ENCODE results near the gene HACD3.
"Not testable (repeated sequence)": the region's sequence is repeated elsewhere in the genome, so short reads cannot be mapped to it uniquely, and the experiment has no call there.

HACD3 gene

DNA sequence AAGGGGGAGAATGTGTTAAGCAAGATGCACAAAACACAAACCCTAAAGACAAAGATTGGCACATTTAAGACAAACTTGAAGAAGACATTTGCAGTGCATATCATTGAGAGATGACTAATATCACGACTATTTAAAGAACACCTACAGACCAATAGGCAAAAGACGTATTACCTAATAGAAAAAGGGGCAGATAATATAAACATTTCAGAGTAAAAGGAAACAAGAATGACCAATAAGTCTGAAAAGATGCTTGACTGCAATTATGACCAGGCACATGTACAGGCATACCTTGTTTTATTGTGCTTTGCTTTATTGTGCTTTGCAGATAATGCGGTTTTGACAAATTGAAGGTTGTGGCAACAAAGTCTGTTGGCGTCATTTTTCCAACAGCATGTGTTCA, 4.9 kb downstream of the HACD3 start:
- Histone ChIP-seq H3K4me3 (no peak overlapping the region), H3K4me2 (no peak overlapping the region), H3K27ac (no peak overlapping the region), H3K9me3 (replicated peaks in 1 of 11) (peaks cover 0 to 15% (median 0%) of the 10 kb centered on the region in 11 experiments; a peak in 4 of 22 replicates), H3K27me3 (no peaks in the 10 kb centered on the region), H4K20me1 (peaks cover 13 to 90% (median 80%) of the 10 kb centered on the region in 11 experiments; a peak in 19 of 22 replicates), H3K36me3 (peaks cover 3 to 63% (median 46%) of the 10 kb centered on the region in 11 experiments; a peak in 20 of 22 replicates), H3K4me1 (peaks cover 15 to 27% (median 23%) of the 10 kb centered on the region in 10 experiments), H3K9ac (no peak overlapping the region)
- no peak for TF ChIP-seq Cebpa-rat (IDR thresholded peaks at IDR 0.05)

- Histone ChIP-seq H3K4me3 (no peak overlapping the region), H3K27ac (no peak overlapping the region), H3K36me3 (peaks cover 3 to 57% (median 37%) of the 10 kb centered on the region in 11 experiments; a peak in 20 of 22 replicates), H3K9ac (no peak overlapping the region), H4K20me1 (peaks cover 3 to 100% (median 88%) of the 10 kb centered on the region in 11 experiments; a peak in 18 of 22 replicates), H3K4me1 (no peaks in the 10 kb centered on the region), H3K4me2 (no peak overlapping the region), H3K27me3 (no peaks in the 10 kb centered on the region), H3K9me3 (replicated peaks in 1 of 11) (peaks cover 0 to 15% (median 0%) of the 10 kb centered on the region in 11 experiments; a peak in 4 of 22 replicates)
- no peak for TF ChIP-seq Cebpa-rat (IDR thresholded peaks at IDR 0.05)
Measured at GRCh38 chr15:65540314-65540713, 10.1 kb downstream of the HACD3 start.

GRCh38 chr15:65541231-65541820, 11.1 kb downstream of the HACD3 start:
- Histone ChIP-seq H3K27ac (no peak overlapping the region), H3K4me1 (no peaks in the 10 kb centered on the region), H3K27me3 (no peaks in the 10 kb centered on the region), H3K9ac (no peak overlapping the region), H4K20me1 (peaks cover 0 to 100% (median 88%) of the 10 kb centered on the region in 11 experiments; a peak in 17 of 22 replicates), H3K9me3 (replicated peaks in 1 of 11) (peaks cover 0 to 13% (median 0%) of the 10 kb centered on the region in 11 experiments; a peak in 4 of 22 replicates), H3K4me3 (no peak overlapping the region), H3K4me2 (no peak overlapping the region), H3K36me3 (peaks cover 0 to 47% (median 28%) of the 10 kb centered on the region in 11 experiments; a peak in 19 of 22 replicates)
- no peak for TF ChIP-seq Cebpa-rat (IDR thresholded peaks at IDR 0.05)

DNA sequence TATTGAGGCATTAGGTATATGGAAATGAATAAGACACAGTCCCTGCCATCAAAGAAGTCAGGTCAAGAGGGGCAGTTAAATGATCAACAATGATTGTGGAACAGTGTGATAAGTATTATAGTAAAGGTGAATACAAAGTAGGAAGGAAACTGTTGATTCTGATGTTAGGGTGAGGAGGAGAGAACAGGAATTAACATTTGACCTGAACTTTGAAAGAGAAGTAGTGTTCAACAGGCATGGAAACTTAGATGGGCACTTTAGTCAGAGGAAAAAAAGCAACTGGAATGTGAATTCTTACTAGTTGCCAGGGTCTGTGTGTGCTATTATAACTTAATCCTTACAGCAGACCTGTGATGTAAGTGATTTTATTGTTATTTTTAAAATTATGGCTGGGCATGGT, 17.6 kb downstream of the HACD3 start:
- Histone ChIP-seq H3K4me2 (no peak overlapping the region), H3K36me3 (peaks cover 9 to 39% (median 19%) of the 10 kb centered on the region in 11 experiments; a peak in 19 of 22 replicates), H3K27me3 (no peaks in the 10 kb centered on the region), H3K27ac (no peak overlapping the region), H3K4me1 (peaks cover 0 to 17% (median 9%) of the 10 kb centered on the region in 10 experiments; a peak in 9 of 20 replicates), H3K4me3 (no peak overlapping the region), H3K9ac (no peak overlapping the region), H4K20me1 (peaks cover 9 to 96% (median 88%) of the 10 kb centered on the region in 11 experiments; a peak in 20 of 22 replicates), H3K9me3 (replicated peaks in 1 of 11) (peaks cover 0 to 4% (median 0%) of the 10 kb centered on the region in 11 experiments; a peak in 1 of 22 replicates)
- no peak for TF ChIP-seq Cebpa-rat (IDR thresholded peaks at IDR 0.05)

DNA sequence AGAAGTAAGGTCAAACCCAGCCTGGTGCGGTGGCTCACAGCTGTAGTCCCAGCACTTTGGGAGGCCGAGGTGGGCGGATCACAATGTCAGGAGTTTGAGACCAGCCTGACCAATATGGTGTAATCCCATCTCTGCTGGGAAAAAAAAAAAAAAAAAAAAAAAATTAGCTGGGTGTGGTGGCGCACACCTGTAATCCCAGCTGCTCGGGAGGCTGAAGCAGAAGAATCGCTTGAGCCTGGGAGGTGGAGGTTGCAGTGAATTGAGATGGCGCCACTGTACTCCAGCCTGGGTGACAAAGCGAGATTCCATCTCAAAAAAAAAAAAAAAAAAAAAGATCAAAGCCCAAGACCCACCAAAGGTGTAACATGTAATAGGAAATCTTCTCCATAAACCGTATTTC, 19.0 kb downstream of the HACD3 start:
- H4K20me1 ChIP-seq: peaks cover 9 to 95% (median 86%) of the 10 kb centered on the region in 11 experiments; a peak in 20 of 22 replicates
- H3K27me3 ChIP-seq; H3K9me3 ChIP-seq (replicated peaks in 1 of 11); H3K4me3 ChIP-seq; H3K27ac ChIP-seq; H3K4me2 ChIP-seq; H3K9ac ChIP-seq: not testable (repeated sequence)
- H3K4me1 ChIP-seq: peaks cover 0 to 17% (median 9%) of the 10 kb centered on the region in 10 experiments; a peak in 9 of 20 replicates
- H3K36me3 ChIP-seq: peaks cover 18 to 45% (median 30%) of the 10 kb centered on the region in 11 experiments

- no peak for TF ChIP-seq Cebpa-rat (IDR thresholded peaks at IDR 0.05)
- Histone ChIP-seq H3K9me3 (replicated peaks in 1 of 11) (peaks cover 0 to 4% (median 0%) of the 10 kb centered on the region in 11 experiments; a peak in 1 of 22 replicates), H3K9ac (no peak overlapping the region), H4K20me1 (peaks cover 9 to 94% (median 77%) of the 10 kb centered on the region in 11 experiments; a peak in 20 of 22 replicates), H3K36me3 (peaks cover 31 to 59% (median 43%) of the 10 kb centered on the region in 11 experiments), H3K4me1 (peaks cover 0 to 17% (median 9%) of the 10 kb centered on the region in 10 experiments; a peak in 9 of 20 replicates), H3K27me3 (no peaks in the 10 kb centered on the region), H3K4me2 (peak overlapping the region in 2 of 11 experiments; percentile 11 to 21; a peak in 2 of 22 replicates), H3K4me3 (no peak overlapping the region), H3K27ac (no peak overlapping the region)
Measured at GRCh38 chr15:65550681-65551098, 20.4 kb downstream of the HACD3 start.

- peaks cover 36 to 64% (median 48%) of the 10 kb centered on the region in 11 experiments for H3K36me3 ChIP-seq
- peaks cover 0 to 4% (median 0%) of the 10 kb centered on the region in 11 experiments; a peak in 1 of 22 replicates for H3K9me3 ChIP-seq (replicated peaks in 1 of 11)
- no peaks in the 10 kb centered on the region for H3K27me3 ChIP-seq
- H4K20me1 ChIP-seq: peaks cover 9 to 94% (median 77%) of the 10 kb centered on the region in 11 experiments; a peak in 20 of 22 replicates
- H3K9ac ChIP-seq: no peak overlapping the region
- no peak overlapping the region for H3K4me2 ChIP-seq
- H3K4me3 ChIP-seq: no peak overlapping the region
- no peak for TF ChIP-seq Cebpa-rat (IDR thresholded peaks at IDR 0.05)
- peaks cover 0 to 17% (median 9%) of the 10 kb centered on the region in 10 experiments; a peak in 9 of 20 replicates for H3K4me1 ChIP-seq
- H3K27ac ChIP-seq: no peak overlapping the region
Measured at GRCh38 chr15:65551183-65551582, 20.9 kb downstream of the HACD3 start.

GRCh38 chr15:65552851-65553250, 22.6 kb downstream of the HACD3 start:
- H3K9ac ChIP-seq; H3K4me2 ChIP-seq; H3K27me3 ChIP-seq; H3K27ac ChIP-seq; H3K9me3 ChIP-seq (replicated peaks in 1 of 11); H3K4me3 ChIP-seq: not testable (repeated sequence)
- Histone ChIP-seq H3K36me3 (peaks cover 53 to 75% (median 64%) of the 10 kb centered on the region in 11 experiments), H4K20me1 (peaks cover 9 to 92% (median 64%) of the 10 kb centered on the region in 11 experiments; a peak in 20 of 22 replicates), H3K4me1 (peaks cover 0 to 17% (median 9%) of the 10 kb centered on the region in 10 experiments; a peak in 9 of 20 replicates)

- Histone ChIP-seq H3K36me3 (peaks cover 61 to 80% (median 69%) of the 10 kb centered on the region in 11 experiments), H4K20me1 (peaks cover 7 to 92% (median 56%) of the 10 kb centered on the region in 11 experiments; a peak in 20 of 22 replicates), H3K27ac (no peak overlapping the region), H3K4me2 (no peak overlapping the region), H3K9ac (no peak overlapping the region), H3K4me1 (peaks cover 0 to 17% (median 9%) of the 10 kb centered on the region in 10 experiments; a peak in 9 of 20 replicates), H3K9me3 (replicated peaks in 1 of 11) (peaks cover 0 to 2% (median 0%) of the 10 kb centered on the region in 11 experiments; a peak in 1 of 22 replicates), H3K27me3 (no peaks in the 10 kb centered on the region), H3K4me3 (no peak overlapping the region)
- TF ChIP-seq Cebpa-rat (IDR thresholded peaks at IDR 0.05): no peak
Measured at GRCh38 chr15:65553691-65554090, 23.4 kb downstream of the HACD3 start.
